Right ventricle myocardium superior (tissue), 1 donor: ENCODE measurements around the gene IDH3A. TPM values are rescaled to one million over a fixed set of nuclear protein-coding genes. Genes with fewer than 3 reads are reported as not detected.

ENCODE experiments used
- ATAC-seq: fragments of 200-7000 bp; cut with Tn5 transposase; one replicate; pipeline ENCODE4 v1.9.1; 2020; ENCODE audit warnings: mild to moderate bottlenecking; ENCODE audit not compliant: poor library complexity
- DNase-seq: peaks from one replicate; pipeline ENCODE4 v3.0.0-alpha.2; 2020
- intact Hi-C: fragments of 100-400 bp; cut with DNase I; formaldehyde crosslinking; loops from one replicate; pipeline ENCODE4 v1.11.2; 2022
- total RNA-seq: library from RNA; stranded (reverse); fragmentation: NEBNext Ultra II Directional; extraction: Animal tissue kit (Norgen Biotek cat#: 25700); gene quantifications from one replicate; pipeline ENCODE4 v1.2.1, GENCODE V29; 2021
- donor health status: DM: no; HTN: yes; CAD: no; lungs with severe emphysema.

Gene IDH3A
- total RNA-seq, 1 donor from 2014 or later, result 448 TPM

- intact Hi-C loops, result no loop called here
- no peak for DNase-seq
- peak; percentile 24 for ATAC-seq
Observed at GRCh38 chr15:78155355-78155939, 6.3 kb downstream of the IDH3A start.

- ATAC-seq, result no peak
- intact Hi-C loops, result no loop called here
- no peak for DNase-seq
Observed at GRCh38 chr15:78156653-78157052, 7.5 kb downstream of the IDH3A start.

- intact Hi-C loops, result no loop called here
- DNase-seq (no peak), ATAC-seq (no peak)
Observed at GRCh38 chr15:78157203-78157602, 8.0 kb downstream of the IDH3A start.

- ATAC-seq, result peak; percentile 72
- intact Hi-C loops, result no loop called here
- DNase-seq, result no peak
Observed at GRCh38 chr15:78159395-78159794, 10.2 kb downstream of the IDH3A start.

- intact Hi-C loops, result no loop called here
- ATAC-seq, result no peak
- no peak for DNase-seq
Observed at GRCh38 chr15:78162038-78162437, 12.9 kb downstream of the IDH3A start.

- ATAC-seq, result no peak
- no peak for DNase-seq
- intact Hi-C loops, result no loop called here
Observed at GRCh38 chr15:78164010-78164409, 14.8 kb downstream of the IDH3A start.

GRCh38 chr15:78167227-78167888 lies 18.2 kb downstream of the IDH3A start:
- no peak for DNase-seq
- intact Hi-C loops, result no loop called here
- no peak for ATAC-seq

- DNase-seq (no peak), ATAC-seq (no peak)
- intact Hi-C loops, result no loop called here
Observed at GRCh38 chr15:78168608-78169007, 19.4 kb downstream of the IDH3A start.

- no peak for DNase-seq
- ATAC-seq, result peak; percentile 55
- intact Hi-C loops, result no loop called here
Observed at GRCh38 chr15:78170848-78171773, 21.9 kb downstream of the IDH3A start.

GRCh38 chr15:78171864-78172472 lies 22.8 kb downstream of the IDH3A start:
- intact Hi-C loops, result no loop called here
- no peak for DNase-seq
- peak; percentile 4 for ATAC-seq

- DNase-seq, result no peak
- ATAC-seq, result no peak
- intact Hi-C loops, result no loop called here
Observed at GRCh38 chr15:78174401-78174800, 25.2 kb downstream of the IDH3A start.

GRCh38 chr15:78175330-78175729 lies 26.2 kb downstream of the IDH3A start:
- DNase-seq (no peak), ATAC-seq (no peak)
- intact Hi-C loops, result loop anchor here (5.0 kb wide), 1 partner anchor 67 kb away; no protein-coding TSS in a partner anchor

GRCh38 chr15:78177447-78177873 lies 28.3 kb downstream of the IDH3A start:
- ATAC-seq (peak; percentile 68), DNase-seq (peak; percentile 60)
- intact Hi-C loops, result loop anchor here (5.0 kb wide), 1 partner anchor 65 kb away; no protein-coding TSS in a partner anchor

- no peak for ATAC-seq
- intact Hi-C loops, result loop anchor here (5.0 kb wide), 1 partner anchor 64 kb away; no protein-coding TSS in a partner anchor
Observed at GRCh38 chr15:78178064-78178463, 28.9 kb downstream of the IDH3A start.

GRCh38 chr15:78179286-78179840 lies 30.2 kb downstream of the IDH3A start:
- intact Hi-C loops, result loop anchor here (5.0 kb wide), 1 partner anchor 63 kb away; no protein-coding TSS in a partner anchor
- no peak for ATAC-seq
- no peak for DNase-seq

More at GRCh38 chr15:78178064-78178463, 28.9 kb downstream of the IDH3A start:
- DNase-seq, result no peak

- intact Hi-C loops, result loop anchor here (5.0 kb wide), 1 partner anchor 62 kb away; no protein-coding TSS in a partner anchor
- ATAC-seq, result no peak
- DNase-seq, result no peak
Observed at GRCh38 chr15:78179906-78180305, 30.7 kb downstream of the IDH3A start.

- DNase-seq, result no peak
- no peak for ATAC-seq
- intact Hi-C loops, result no loop called here
Observed at GRCh38 chr15:78182336-78182700, 33.2 kb downstream of the IDH3A start.

GRCh38 chr15:78182821-78183220 lies 33.7 kb downstream of the IDH3A start:
- intact Hi-C loops, result no loop called here
- ATAC-seq, result no peak
- no peak for DNase-seq
